ENCODE measurements around the gene MINDY4.

GRCh38 chr7:30789334-30789711 lies 18.1 kb downstream of the MINDY4 start:
- no peak for TF ChIP-seq REST (IDR thresholded peaks at IDR 0.05; ENCODE audit: low read depth)
- no peak for TF ChIP-seq TAF1 (IDR thresholded peaks at IDR 0.05; ENCODE audit: low read depth)
- TF ChIP-seq TCF12 (IDR thresholded peaks at IDR 0.05; ENCODE audit: low read depth) = no peak
- TF ChIP-seq CEBPB (IDR thresholded peaks at IDR 0.05) = no peak
- no peak for TF ChIP-seq TEAD4 (IDR thresholded peaks at IDR 0.05)
- no peak for TF ChIP-seq YY1 (IDR thresholded peaks at IDR 0.05; ENCODE audit: low read depth)
